ENCODE results near the gene PRDX5.

- TF ChIP-seq POLR2A (IDR thresholded peaks at IDR 0.05; ENCODE audit: low read length) (no peak), GATA1 (IDR thresholded peaks at IDR 0.05; ENCODE audit: low read depth, low read length) (no peak)
Measured at GRCh38 chr11:64276653-64277431, 41.1 kb upstream of the PRDX5 start.
